Natural killer cell (primary cell): ENCODE results near the gene TUFT1. TPM values are rescaled to one million over a fixed set of nuclear protein-coding genes. Genes with fewer than 3 reads are reported as not detected.

ENCODE experiments used
- ATAC-seq, 3 donors: fragments of 150-1000 bp in 2 of 3; fragments of 200-7000 bp in 1 of 3; cut with Tn5 transposase; 1 replicate in 1 of 3; 2 replicates in 2 of 3; pipeline ENCODE4 v1.10.0; 2021; ENCODE audit warnings: mild to moderate bottlenecking in 2 of 3, moderate library complexity in 2 of 3
- DNase-seq, 2 donors: peaks; one replicate each; pipeline versions ENCODE4 v3.0.0 to v3.0.0-alpha.2; 2013 to 2021; ENCODE audit warnings: mixed read lengths in 1 of 2
- H3K27ac ChIP-seq: one replicate; pipeline ENCODE4 v1.5.1; 2013; ENCODE audit warnings: mild to moderate bottlenecking, low read length
- H3K27me3 ChIP-seq: one replicate; pipeline ENCODE4 v1.6.1; 2013; ENCODE audit warnings: low read length; ENCODE audit not compliant: control insufficient read depth, insufficient read depth
- H3K36me3 ChIP-seq: one replicate; pipeline ENCODE4 v1.6.1; 2013; ENCODE audit warnings: low read length; ENCODE audit not compliant: control insufficient read depth, insufficient read depth
- H3K4me1 ChIP-seq: one replicate; pipeline ENCODE4 v1.6.1; 2013; ENCODE audit warnings: low read length; ENCODE audit not compliant: control insufficient read depth, insufficient read depth
- H3K4me3 ChIP-seq: one replicate; pipeline ENCODE4 v1.5.1; 2013; ENCODE audit warnings: low read length
- H3K9me3 ChIP-seq: one replicate; pipeline ENCODE4 v1.6.1; 2013; ENCODE audit warnings: low read length; ENCODE audit not compliant: control insufficient read depth, insufficient read depth
- H3K27ac Mint-ChIP-seq, 2 donors: one replicate each; pipeline ENCODE4 v1.8.0; 2022; ENCODE audit warnings: mild to moderate bottlenecking in 2 of 2, mixed read lengths in 2 of 2, moderate library complexity in 1 of 2
- H3K27me3 Mint-ChIP-seq, 2 donors: one replicate each; pipeline ENCODE4 v1.8.0; 2022; ENCODE audit warnings: low read depth in 2 of 2, mixed read lengths in 2 of 2
- H3K36me3 Mint-ChIP-seq: one replicate; pipeline ENCODE4 v1.8.0; 2022; ENCODE audit warnings: mixed read lengths
- H3K4me1 Mint-ChIP-seq, 2 donors: one replicate each; pipeline ENCODE4 v1.8.0; 2022; ENCODE audit warnings: mixed read lengths in 2 of 2
- H3K4me3 Mint-ChIP-seq: one replicate; pipeline ENCODE4 v1.8.0; 2022; ENCODE audit warnings: mild to moderate bottlenecking, moderate library complexity, mixed read lengths
- H3K9me3 Mint-ChIP-seq, 2 donors: one replicate each; pipeline ENCODE4 v1.8.0; 2022; ENCODE audit warnings: mixed read lengths in 2 of 2
- CTCF ChIP-seq: fragments of 200-600 bp; IDR thresholded peaks from one replicate; pipeline ENCODE4 v1.8.0; 2022; ENCODE audit warnings: antibody characterized with exemption
- WGBS: methylation state at CpG from one replicate; pipeline ENCODE4 v1.1.7; 2013; ENCODE audit warnings: missing lambda C conversion rate; ENCODE audit not compliant: insufficient coverage; 5-methylcytosine and 5-hydroxymethylcytosine counted together
- intact Hi-C: fragments of 100-400 bp; cut with micrococcal nuclease; formaldehyde crosslinking; loops from one replicate; pipeline ENCODE4 v1.14.2; 2022
- total RNA-seq, 4 donors: library from RNA; stranded (reverse); fragments of 120-200 nt in 1 of 4; gene quantifications; one replicate each; pipeline versions ENCODE4 v1.2.3 to v1.2.4, GENCODE V29; 2013 to 2022

The TUFT1 gene
- total RNA-seq, 3 donors from 2014 or later (not counting 1 experiment from before 2014, with no cell fraction given): 4.6 to 7.2 (median 5.0) TPM

- no peaks in the 10 kb centered on the region for H3K9me3 Mint-ChIP-seq
- peak overlapping the region; percentile 71 to 91 for H3K27ac Mint-ChIP-seq
- peak overlapping the region; percentile 96 for H3K4me3 Mint-ChIP-seq
- Histone ChIP-seq H3K27me3 (no peaks in the 10 kb centered on the region), H3K27ac (peak overlapping the region; percentile 9), H3K4me3 (no peak overlapping the region), H3K4me1 (peaks cover 12% of the 10 kb centered on the region), H3K36me3 (peaks cover 5% of the 10 kb centered on the region), H3K9me3 (no peaks in the 10 kb centered on the region)
- no peaks in the 10 kb centered on the region for H3K36me3 Mint-ChIP-seq
- TF ChIP-seq CTCF: no peak
- intact Hi-C loops: no loop called here
- DNase-seq: peak in 1 of 2 donors; percentile 32
- H3K4me1 Mint-ChIP-seq: peaks cover 24 to 25% of the 10 kb centered on the region in 2 donors
- WGBS: 18% methylated on average over 5 of the region's 6 CpGs
- peak in 1 of 3 donors; percentile 50 for ATAC-seq
- H3K27me3 Mint-ChIP-seq: peaks cover 7 to 14% of the 10 kb centered on the region in 2 donors
These were observed 71.2 kb downstream of the TUFT1 start for GRCh38 chr1:151611288-151611790.

- Mint-ChIP-seq H3K9me3 (no peaks in the 10 kb centered on the region), H3K4me3 (peak within 1 kb of the TSS; percentile 96), H3K27ac (peak within 1 kb of the TSS; percentile 76 to 91), H3K27me3 (peaks cover 7 to 10% of the 10 kb centered on the region in 2 donors), H3K4me1 (peaks cover 24 to 25% of the 10 kb centered on the region in 2 donors), H3K36me3 (no peaks in the 10 kb centered on the region)
- Histone ChIP-seq H3K27ac (peak within 1 kb of the TSS; percentile 37), H3K4me3 (peak within 1 kb of the TSS; percentile 47), H3K9me3 (no peaks in the 10 kb centered on the region), H3K27me3 (no peaks in the 10 kb centered on the region), H3K36me3 (peaks cover 5% of the 10 kb centered on the region), H3K4me1 (peaks cover 12% of the 10 kb centered on the region)
- DNase-seq (peak; percentile 73 to 94), ATAC-seq (peak; percentile 93 to 96 (median 95))
- intact Hi-C loops: no loop called here
- no peak for TF ChIP-seq CTCF
- WGBS: under 1% methylated on average over 79 of the region's 79 CpGs
These were observed 71.9 kb downstream of the TUFT1 start, which contains the start of gene SNX27 for GRCh38 chr1:151611832-151612500. Gene SNX27, plus strand, starts transcription at chr1:151612050. Its CDS starts 152 bp downstream, at chr1:151612202.

GRCh38 chr1:151612501-151613281 lies 72.6 kb downstream of the TUFT1 start:
- WGBS: 3% methylated on average over 44 of the region's 44 CpGs
- peaks cover 5% of the 10 kb centered on the region for H3K36me3 ChIP-seq
- H3K4me3 ChIP-seq: peak overlapping the region; percentile 47
- intact Hi-C loops: no loop called here
- no peaks in the 10 kb centered on the region for H3K27me3 ChIP-seq
- no peaks in the 10 kb centered on the region for H3K9me3 ChIP-seq
- H3K27me3 Mint-ChIP-seq: peaks cover 7% of the 10 kb centered on the region in 2 donors
- no peak overlapping the region for H3K27ac ChIP-seq
- H3K27ac Mint-ChIP-seq: peak overlapping the region; percentile 76 to 91
- peaks cover 12% of the 10 kb centered on the region for H3K4me1 ChIP-seq
- TF ChIP-seq CTCF: no peak
- H3K4me3 Mint-ChIP-seq: peak overlapping the region; percentile 96
- H3K36me3 Mint-ChIP-seq: no peaks in the 10 kb centered on the region
- peak in 1 of 3 donors; percentile 10 for ATAC-seq
- H3K9me3 Mint-ChIP-seq: no peaks in the 10 kb centered on the region
- peak in 1 of 2 donors; percentile 54 for DNase-seq
- peaks cover 24 to 25% of the 10 kb centered on the region in 2 donors for H3K4me1 Mint-ChIP-seq
